HepG2 (cell line): ENCODE data around the gene SPRY1.

Experiments used
- EP300 ChIP-seq, 3 experiments: sonication (generic) in 1 of 3; formaldehyde crosslinking in 1 of 3; IDR thresholded peaks; 2 replicates each; pipeline versions ENCODE4 v1.5.1 to v1.6.1; 2011 to 2020; ENCODE audit warnings: low read depth in 2 of 3, low read length in 2 of 3, borderline replicate concordance in 1 of 3, improper control_type of control experiment in 1 of 3, mild to moderate bottlenecking in 1 of 3, missing genetic modification reagents in 1 of 3, moderate library complexity in 1 of 3
- FOXK2 ChIP-seq: fragments of 450-650 bp; IDR thresholded peaks from 2 replicates; pipeline ENCODE4 v1.6.1; 2016
- POLR2A ChIP-seq, 2 experiments: IDR thresholded peaks; 2 replicates each; pipeline ENCODE4 v1.6.1; 2011; ENCODE audit warnings: low read depth in 2 of 2, low read length in 2 of 2, mild to moderate bottlenecking in 1 of 2, moderate library complexity in 1 of 2; ENCODE audit not compliant: insufficient read depth in 1 of 2
- SP4 ChIP-seq: sonication (generic); formaldehyde crosslinking; IDR thresholded peaks from 2 replicates; pipeline ENCODE4 v1.8.1; 2023; ENCODE audit warnings: mild to moderate bottlenecking, missing genetic modification reagents
- ZNF12 ChIP-seq: sonication (generic); formaldehyde crosslinking; IDR thresholded peaks from 2 replicates; pipeline ENCODE4 v1.5.0; 2020; ENCODE audit warnings: missing genetic modification reagents
- TF ChIP-seq, protein P1 (sequence below): sonication (generic); formaldehyde crosslinking; IDR thresholded peaks from 2 replicates; pipeline ENCODE4 v1.5.0; 2020; ENCODE audit warnings: missing genetic modification reagents

DNA sequence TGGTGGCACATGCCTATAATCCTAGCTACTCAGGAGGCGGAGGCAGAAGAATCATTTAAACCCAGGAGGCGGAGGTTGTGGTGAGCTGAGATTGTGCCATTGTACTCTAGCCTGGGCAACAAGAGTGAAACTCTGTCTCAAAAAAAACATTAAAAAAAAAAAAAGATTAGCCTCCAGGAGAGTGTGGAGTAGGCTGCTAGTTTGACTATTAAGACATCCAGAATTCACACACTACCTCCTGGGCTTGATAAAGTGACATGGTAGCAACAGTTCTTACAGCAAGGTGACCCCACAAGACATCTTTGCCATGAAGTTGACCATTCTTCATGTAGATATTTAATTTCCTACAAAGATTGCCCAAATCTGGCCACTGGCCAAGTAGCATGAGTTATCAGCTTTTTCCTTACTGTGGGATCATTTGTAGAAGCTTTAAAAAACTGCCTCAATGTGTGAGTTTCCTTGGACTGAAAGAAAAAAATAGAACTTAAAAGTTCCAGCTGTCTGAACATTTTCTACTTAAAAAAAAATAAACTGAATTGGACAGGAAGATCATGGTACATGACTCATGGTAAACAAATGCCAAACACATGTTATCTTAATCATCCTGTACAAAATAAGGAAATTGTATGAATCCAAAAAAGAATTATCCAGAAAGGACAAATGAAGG, 35.3 kb upstream of the SPRY1 start:
- TF ChIP-seq POLR2A (IDR thresholded peaks at IDR 0.05; ENCODE audit: insufficient read depth in 1 of 2, low read depth in 2 of 2, low read length in 2 of 2) = no peak
- TF ChIP-seq SP4 (CRISPR knock-in tag) = no peak
- TF ChIP-seq EP300 (IDR thresholded peaks at IDR 0.05; ENCODE audit: low read depth in 2 of 2, low read length in 2 of 2) = no peak
- no peak for TF ChIP-seq EP300 (CRISPR knock-in tag; IDR thresholded peaks at IDR 0.05; ENCODE audit: borderline replicate concordance)
- TF ChIP-seq FOXK2 = no peak
- TF ChIP-seq ZNF12 (CRISPR knock-in tag) = no peak
- TF ChIP-seq, protein P1, sequence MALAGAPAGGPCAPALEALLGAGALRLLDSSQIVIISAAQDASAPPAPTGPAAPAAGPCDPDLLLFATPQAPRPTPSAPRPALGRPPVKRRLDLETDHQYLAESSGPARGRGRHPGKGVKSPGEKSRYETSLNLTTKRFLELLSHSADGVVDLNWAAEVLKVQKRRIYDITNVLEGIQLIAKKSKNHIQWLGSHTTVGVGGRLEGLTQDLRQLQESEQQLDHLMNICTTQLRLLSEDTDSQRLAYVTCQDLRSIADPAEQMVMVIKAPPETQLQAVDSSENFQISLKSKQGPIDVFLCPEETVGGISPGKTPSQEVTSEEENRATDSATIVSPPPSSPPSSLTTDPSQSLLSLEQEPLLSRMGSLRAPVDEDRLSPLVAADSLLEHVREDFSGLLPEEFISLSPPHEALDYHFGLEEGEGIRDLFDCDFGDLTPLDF = no peak
